ENCODE data around the gene C6orf15.

Gene C6orf15

GRCh38 chr6:31065556-31065955 lies 46.8 kb downstream of the C6orf15 start:
- DNase-seq = no peak

- DNase-seq = no peak
Measured at GRCh38 chr6:31063906-31064435, 48.4 kb downstream of the C6orf15 start.
